A549 treated with RU486 at 1 μM for 4 hours (cell line): ENCODE data around the gene CTU2. TPM values are rescaled to one million over a fixed set of nuclear protein-coding genes. Genes with fewer than 3 reads are reported as not detected.

ENCODE experiments used
- total RNA-seq: library from RNA; stranded (reverse); fragments of 200-300 nt; extraction: Qiagen RNA extraction; gene quantifications from 5 replicates; pipeline ENCODE4 v1.2.3, GENCODE V29; 2022; ENCODE audit warnings: low read depth

Gene CTU2
- 20.7 to 35.0 TPM (median 32.5 TPM) in 5 replicates for total RNA-seq

GRCh38 chr16:88706229-88706964 is at the start of gene CTU2, which contains the start of gene RNF166:
TSS of gene CTU2 (plus strand) at chr16:88706503. CDS start at chr16:88706531, 28 bp downstream.
TSS of gene RNF166 (minus strand) at chr16:88706408. CDS start at chr16:88706325, 83 bp downstream.

GRCh38 chr16:88662843-88663606 is 43.3 kb upstream of the CTU2 start, which contains the start of gene MVD:
TSS of gene MVD (minus strand) at chr16:88663091. CDS start at chr16:88663080, 11 bp downstream.

GRCh38 chr16:88686439-88687253 is 19.7 kb upstream of the CTU2 start, which contains the start of gene SNAI3:
TSS of gene SNAI3 (minus strand) at chr16:88686507. CDS start at chr16:88686406, 101 bp downstream.

Other genes with a start within 250 kb of the CTU2 start
- 44.9 to 55.9 TPM (median 51.7 TPM) in 5 replicates for gene ZC3H18, start 136.1 kb upstream of the CTU2 start, total RNA-seq
- not detected in 5 replicates for gene IL17C, start 67.9 kb upstream of the CTU2 start, total RNA-seq
- gene CYBA, start 55.5 kb upstream of the CTU2 start, total RNA-seq: 204 to 316 TPM (median 278 TPM) in 5 replicates
- 19.8 to 25.9 TPM (median 20.2 TPM) in 5 replicates for gene MVD, start 43.4 kb upstream of the CTU2 start, total RNA-seq
- 0.11 to 0.22 TPM in 2 of 5 replicates, not detected in the others for gene SNAI3, start 20.0 kb upstream of the CTU2 start, total RNA-seq
- 11.2 to 21.8 TPM (median 17.7 TPM) in 5 replicates for gene RNF166, start 95 bp upstream of the CTU2 start, total RNA-seq
- 90.3 to 153 TPM (median 131 TPM) in 5 replicates for gene PIEZO1, start 78.7 kb downstream of the CTU2 start, total RNA-seq
- gene CDT1, start 97.3 kb downstream of the CTU2 start, total RNA-seq: 20.7 to 35.5 TPM (median 32.4 TPM) in 5 replicates
- gene APRT, start 105.4 kb downstream of the CTU2 start, total RNA-seq: 284 to 410 TPM (median 397 TPM) in 5 replicates
- 34.1 to 47.3 TPM (median 44.3 TPM) in 5 replicates for gene GALNS, start 150.4 kb downstream of the CTU2 start, total RNA-seq
- 94.9 to 133 TPM (median 101 TPM) in 5 replicates for gene TRAPPC2L, start 150.6 kb downstream of the CTU2 start, total RNA-seq
- not detected in 5 replicates for gene PABPN1L, start 160.2 kb downstream of the CTU2 start, total RNA-seq